H1 (cell line): ENCODE data around the gene GRIA1. TPM values are rescaled to one million over a fixed set of nuclear protein-coding genes. Genes with fewer than 3 reads are reported as not detected.

Experiments used
- HDAC6 ChIP-seq: IDR thresholded peaks from one replicate; pipeline ENCODE4 v1.7.1; 2012; ENCODE audit warnings: low read depth, mild to moderate bottlenecking, inconsistent platforms, low read length, moderate library complexity
- JUN ChIP-seq: IDR thresholded peaks from 2 replicates; pipeline ENCODE4 v1.6.1; 2011; ENCODE audit warnings: low read depth, mild to moderate bottlenecking, improper control_type of control experiment, low read length
- RAD21 ChIP-seq, 2 experiments: IDR thresholded peaks in 1 of 2; conservative IDR thresholded peaks in 1 of 2; 2 replicates each; pipeline ENCODE4 v1.6.1; 2011; ENCODE audit warnings: low read depth in 2 of 2, low read length in 2 of 2, improper control_type of control experiment in 1 of 2, inconsistent platforms in 1 of 2, mild to moderate bottlenecking in 1 of 2, moderate library complexity in 1 of 2
- YY1 ChIP-seq: IDR thresholded peaks from 2 replicates; pipeline ENCODE4 v1.6.1; 2011; ENCODE audit warnings: low read depth, mild to moderate bottlenecking, low read length
- polyA plus RNA-seq, 7 experiments: library from polyadenylated mRNA; depleted of rRNA in 3 of 7; stranded (reverse) in 5 of 7; unstranded in 2 of 7; fragments of >200 nt in 5 of 7; fragments of 200-250 nt in 2 of 7; gene quantifications; 1 replicate in 5 of 7; 2 replicates in 1 of 7; 4 replicates in 1 of 7; pipeline versions ENCODE4 v1.2.1 to v1.2.3, GENCODE V29; 2011 to 2013; ENCODE audit warnings: missing spikeins in 2 of 7, mixed read lengths in 2 of 7
- total RNA-seq: library from RNA; stranded (reverse); fragmentation: NEBNext Ultra II Directional; extraction: Animal tissue kit (Norgen Biotek cat#: 25700); gene quantifications from 2 replicates; pipeline ENCODE4 v1.2.1, GENCODE V29; 2021
- TF ChIP-seq, protein P1 (sequence below): fragments of 300-600 bp; sonication (generic); IDR thresholded peaks from 2 replicates; pipeline ENCODE4 v1.7.1; 2012; ENCODE audit warnings: low read length, moderate library complexity, mild to moderate bottlenecking, inconsistent platforms; ENCODE audit not compliant: insufficient replicate concordance
- TF ChIP-seq, protein P2 (sequence below): IDR thresholded peaks from 2 replicates; pipeline ENCODE4 v1.6.1; 2011; ENCODE audit warnings: low read length, improper control_type of control experiment
- TF ChIP-seq, protein P3 (sequence below): IDR thresholded peaks from 2 replicates; pipeline ENCODE4 v1.6.1; 2012; ENCODE audit warnings: inconsistent platforms

The GRIA1 gene
- total and polyA plus RNA-seq, 2 of the 8 experiments (the other 6 are each of a cell fraction or from before 2014, with no cell fraction given): 0.97 to 2.5 TPM

DNA sequence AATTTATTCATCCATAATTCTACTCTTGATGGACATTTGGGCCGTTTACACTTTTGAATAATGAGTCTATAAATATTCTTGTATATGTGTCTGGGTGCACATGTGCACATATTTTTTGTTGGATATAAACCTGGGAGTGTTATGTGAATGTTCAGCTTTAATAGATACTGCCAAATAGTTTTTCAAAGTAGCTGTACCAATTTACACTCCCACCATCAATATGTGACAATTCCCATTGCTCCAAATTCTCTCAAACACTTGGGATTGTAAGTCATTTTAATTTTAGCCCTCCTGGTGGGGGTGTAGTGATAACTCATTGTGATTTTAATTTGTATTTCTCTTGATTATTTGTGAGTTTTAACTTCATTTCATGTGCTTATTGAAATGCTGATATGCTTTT, 114.9 kb downstream of the GRIA1 start (continued):
- TF ChIP-seq, protein P1, sequence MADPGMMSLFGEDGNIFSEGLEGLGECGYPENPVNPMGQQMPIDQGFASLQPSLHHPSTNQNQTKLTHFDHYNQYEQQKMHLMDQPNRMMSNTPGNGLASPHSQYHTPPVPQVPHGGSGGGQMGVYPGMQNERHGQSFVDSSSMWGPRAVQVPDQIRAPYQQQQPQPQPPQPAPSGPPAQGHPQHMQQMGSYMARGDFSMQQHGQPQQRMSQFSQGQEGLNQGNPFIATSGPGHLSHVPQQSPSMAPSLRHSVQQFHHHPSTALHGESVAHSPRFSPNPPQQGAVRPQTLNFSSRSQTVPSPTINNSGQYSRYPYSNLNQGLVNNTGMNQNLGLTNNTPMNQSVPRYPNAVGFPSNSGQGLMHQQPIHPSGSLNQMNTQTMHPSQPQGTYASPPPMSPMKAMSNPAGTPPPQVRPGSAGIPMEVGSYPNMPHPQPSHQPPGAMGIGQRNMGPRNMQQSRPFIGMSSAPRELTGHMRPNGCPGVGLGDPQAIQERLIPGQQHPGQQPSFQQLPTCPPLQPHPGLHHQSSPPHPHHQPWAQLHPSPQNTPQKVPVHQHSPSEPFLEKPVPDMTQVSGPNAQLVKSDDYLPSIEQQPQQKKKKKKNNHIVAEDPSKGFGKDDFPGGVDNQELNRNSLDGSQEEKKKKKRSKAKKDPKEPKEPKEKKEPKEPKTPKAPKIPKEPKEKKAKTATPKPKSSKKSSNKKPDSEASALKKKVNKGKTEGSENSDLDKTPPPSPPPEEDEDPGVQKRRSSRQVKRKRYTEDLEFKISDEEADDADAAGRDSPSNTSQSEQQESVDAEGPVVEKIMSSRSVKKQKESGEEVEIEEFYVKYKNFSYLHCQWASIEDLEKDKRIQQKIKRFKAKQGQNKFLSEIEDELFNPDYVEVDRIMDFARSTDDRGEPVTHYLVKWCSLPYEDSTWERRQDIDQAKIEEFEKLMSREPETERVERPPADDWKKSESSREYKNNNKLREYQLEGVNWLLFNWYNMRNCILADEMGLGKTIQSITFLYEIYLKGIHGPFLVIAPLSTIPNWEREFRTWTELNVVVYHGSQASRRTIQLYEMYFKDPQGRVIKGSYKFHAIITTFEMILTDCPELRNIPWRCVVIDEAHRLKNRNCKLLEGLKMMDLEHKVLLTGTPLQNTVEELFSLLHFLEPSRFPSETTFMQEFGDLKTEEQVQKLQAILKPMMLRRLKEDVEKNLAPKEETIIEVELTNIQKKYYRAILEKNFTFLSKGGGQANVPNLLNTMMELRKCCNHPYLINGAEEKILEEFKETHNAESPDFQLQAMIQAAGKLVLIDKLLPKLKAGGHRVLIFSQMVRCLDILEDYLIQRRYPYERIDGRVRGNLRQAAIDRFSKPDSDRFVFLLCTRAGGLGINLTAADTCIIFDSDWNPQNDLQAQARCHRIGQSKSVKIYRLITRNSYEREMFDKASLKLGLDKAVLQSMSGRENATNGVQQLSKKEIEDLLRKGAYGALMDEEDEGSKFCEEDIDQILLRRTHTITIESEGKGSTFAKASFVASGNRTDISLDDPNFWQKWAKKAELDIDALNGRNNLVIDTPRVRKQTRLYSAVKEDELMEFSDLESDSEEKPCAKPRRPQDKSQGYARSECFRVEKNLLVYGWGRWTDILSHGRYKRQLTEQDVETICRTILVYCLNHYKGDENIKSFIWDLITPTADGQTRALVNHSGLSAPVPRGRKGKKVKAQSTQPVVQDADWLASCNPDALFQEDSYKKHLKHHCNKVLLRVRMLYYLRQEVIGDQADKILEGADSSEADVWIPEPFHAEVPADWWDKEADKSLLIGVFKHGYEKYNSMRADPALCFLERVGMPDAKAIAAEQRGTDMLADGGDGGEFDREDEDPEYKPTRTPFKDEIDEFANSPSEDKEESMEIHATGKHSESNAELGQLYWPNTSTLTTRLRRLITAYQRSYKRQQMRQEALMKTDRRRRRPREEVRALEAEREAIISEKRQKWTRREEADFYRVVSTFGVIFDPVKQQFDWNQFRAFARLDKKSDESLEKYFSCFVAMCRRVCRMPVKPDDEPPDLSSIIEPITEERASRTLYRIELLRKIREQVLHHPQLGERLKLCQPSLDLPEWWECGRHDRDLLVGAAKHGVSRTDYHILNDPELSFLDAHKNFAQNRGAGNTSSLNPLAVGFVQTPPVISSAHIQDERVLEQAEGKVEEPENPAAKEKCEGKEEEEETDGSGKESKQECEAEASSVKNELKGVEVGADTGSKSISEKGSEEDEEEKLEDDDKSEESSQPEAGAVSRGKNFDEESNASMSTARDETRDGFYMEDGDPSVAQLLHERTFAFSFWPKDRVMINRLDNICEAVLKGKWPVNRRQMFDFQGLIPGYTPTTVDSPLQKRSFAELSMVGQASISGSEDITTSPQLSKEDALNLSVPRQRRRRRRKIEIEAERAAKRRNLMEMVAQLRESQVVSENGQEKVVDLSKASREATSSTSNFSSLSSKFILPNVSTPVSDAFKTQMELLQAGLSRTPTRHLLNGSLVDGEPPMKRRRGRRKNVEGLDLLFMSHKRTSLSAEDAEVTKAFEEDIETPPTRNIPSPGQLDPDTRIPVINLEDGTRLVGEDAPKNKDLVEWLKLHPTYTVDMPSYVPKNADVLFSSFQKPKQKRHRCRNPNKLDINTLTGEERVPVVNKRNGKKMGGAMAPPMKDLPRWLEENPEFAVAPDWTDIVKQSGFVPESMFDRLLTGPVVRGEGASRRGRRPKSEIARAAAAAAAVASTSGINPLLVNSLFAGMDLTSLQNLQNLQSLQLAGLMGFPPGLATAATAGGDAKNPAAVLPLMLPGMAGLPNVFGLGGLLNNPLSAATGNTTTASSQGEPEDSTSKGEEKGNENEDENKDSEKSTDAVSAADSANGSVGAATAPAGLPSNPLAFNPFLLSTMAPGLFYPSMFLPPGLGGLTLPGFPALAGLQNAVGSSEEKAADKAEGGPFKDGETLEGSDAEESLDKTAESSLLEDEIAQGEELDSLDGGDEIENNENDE: no peak
- TF ChIP-seq, protein P2, sequence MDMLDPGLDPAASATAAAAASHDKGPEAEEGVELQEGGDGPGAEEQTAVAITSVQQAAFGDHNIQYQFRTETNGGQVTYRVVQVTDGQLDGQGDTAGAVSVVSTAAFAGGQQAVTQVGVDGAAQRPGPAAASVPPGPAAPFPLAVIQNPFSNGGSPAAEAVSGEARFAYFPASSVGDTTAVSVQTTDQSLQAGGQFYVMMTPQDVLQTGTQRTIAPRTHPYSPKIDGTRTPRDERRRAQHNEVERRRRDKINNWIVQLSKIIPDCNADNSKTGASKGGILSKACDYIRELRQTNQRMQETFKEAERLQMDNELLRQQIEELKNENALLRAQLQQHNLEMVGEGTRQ: no peak
- TF ChIP-seq RAD21 (IDR thresholded peaks at IDR 0.05 in 1 of 2, conservative IDR thresholded peaks at IDR 0.05 in 1 of 2; ENCODE audit: low read depth in 2 of 2, low read length in 2 of 2) (no peak), JUN (no peak), HDAC6 (no peak), YY1 (no peak)
- TF ChIP-seq, protein P3, sequence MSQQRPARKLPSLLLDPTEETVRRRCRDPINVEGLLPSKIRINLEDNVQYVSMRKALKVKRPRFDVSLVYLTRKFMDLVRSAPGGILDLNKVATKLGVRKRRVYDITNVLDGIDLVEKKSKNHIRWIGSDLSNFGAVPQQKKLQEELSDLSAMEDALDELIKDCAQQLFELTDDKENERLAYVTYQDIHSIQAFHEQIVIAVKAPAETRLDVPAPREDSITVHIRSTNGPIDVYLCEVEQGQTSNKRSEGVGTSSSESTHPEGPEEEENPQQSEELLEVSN: no peak
